ENCODE measurements around the gene UBE2E3. TPM values are rescaled to one million over a fixed set of nuclear protein-coding genes. Genes with fewer than 3 reads are reported as not detected.

UBE2E3 gene
- total RNA-seq, 3 donors from 2014 or later: 58.4 to 98.7 (median 77.0) TPM

DNA sequence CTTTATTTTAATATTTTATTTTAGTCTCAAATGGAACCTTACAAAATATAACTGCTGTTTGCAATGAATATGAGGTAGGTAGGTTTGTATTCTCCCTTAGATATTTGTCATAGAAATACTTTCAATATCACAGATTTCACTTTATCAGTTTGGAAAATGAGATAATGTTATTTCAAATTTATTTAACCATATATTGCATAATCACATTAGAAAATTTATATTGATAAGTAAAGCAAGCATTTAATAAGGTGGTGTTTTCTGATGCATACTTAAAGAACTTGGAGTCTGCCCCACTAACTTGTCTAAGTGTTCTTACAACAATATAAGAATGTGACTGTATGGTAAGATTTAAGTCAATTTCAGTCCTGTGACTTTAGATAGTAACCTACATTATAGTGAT, 85.1 kb downstream of the UBE2E3 start:
- TF ChIP-seq POLR2AphosphoS5 (IDR thresholded peaks at IDR 0.05): no peak
- no peak for TF ChIP-seq CTCF (IDR thresholded peaks at IDR 0.05)
- no peak for TF ChIP-seq POLR2A (IDR thresholded peaks at IDR 0.05)
- H3K4me1 ChIP-seq: no peaks in the 10 kb centered on the region
- H3K4me3 ChIP-seq: no peak overlapping the region
- no peaks in the 10 kb centered on the region for H3K36me3 ChIP-seq
- H3K9me3 ChIP-seq: no peaks in the 10 kb centered on the region
- intact Hi-C loops (cut with DNase I; ENCODE audit: low total_unique reads): loop anchor here (5.0 kb wide), 1 partner anchor 887 kb away; no protein-coding TSS in a partner anchor
- H3K27ac ChIP-seq: no peak overlapping the region
- no peak for DNase-seq (ENCODE audit: low spot score in 2 of 2)
- H3K27me3 ChIP-seq: no peaks in the 10 kb centered on the region

DNA sequence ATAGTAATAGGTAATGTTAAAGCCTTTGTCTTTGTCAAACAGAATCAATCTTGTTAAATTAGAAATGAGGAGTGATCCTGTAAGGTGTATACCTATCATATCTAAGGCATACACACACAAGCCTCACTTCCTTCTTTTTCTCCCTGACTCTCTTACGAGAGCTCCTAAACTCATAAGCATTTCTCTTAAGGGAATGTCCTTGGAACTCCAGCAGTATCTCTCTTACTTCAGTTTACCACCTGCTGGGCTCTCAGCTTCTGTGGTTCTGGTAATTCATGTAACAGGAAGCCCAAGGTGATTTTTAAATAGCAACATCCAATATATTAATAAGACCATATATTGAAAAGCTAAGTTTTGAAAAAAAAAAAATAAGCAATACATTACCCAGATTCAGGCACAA, 85.9 kb downstream of the UBE2E3 start:
- no peaks in the 10 kb centered on the region for H3K4me1 ChIP-seq
- no peaks in the 10 kb centered on the region for H3K36me3 ChIP-seq
- TF ChIP-seq POLR2A (IDR thresholded peaks at IDR 0.05) (no peak), POLR2AphosphoS5 (IDR thresholded peaks at IDR 0.05) (no peak), CTCF (IDR thresholded peaks at IDR 0.05) (no peak)
- no peak overlapping the region for H3K4me3 ChIP-seq
- no peak overlapping the region for H3K27ac ChIP-seq
- DNase-seq (ENCODE audit: low spot score in 2 of 2): no peak
- no peaks in the 10 kb centered on the region for H3K27me3 ChIP-seq
- H3K9me3 ChIP-seq: no peaks in the 10 kb centered on the region
- intact Hi-C loops (cut with DNase I; ENCODE audit: low total_unique reads): loop anchor here (5.0 kb wide), 1 partner anchor 886 kb away; no protein-coding TSS in a partner anchor

- H3K27ac ChIP-seq: no peak overlapping the region
- H3K27me3 ChIP-seq: no peaks in the 10 kb centered on the region
- DNase-seq (ENCODE audit: low spot score in 2 of 2): no peak
- H3K9me3 ChIP-seq: no peaks in the 10 kb centered on the region
- TF ChIP-seq POLR2A (IDR thresholded peaks at IDR 0.05) (no peak), POLR2AphosphoS5 (IDR thresholded peaks at IDR 0.05) (no peak), CTCF (IDR thresholded peaks at IDR 0.05) (no peak)
- H3K4me3 ChIP-seq: no peak overlapping the region
- intact Hi-C loops (cut with DNase I; ENCODE audit: low total_unique reads): no loop called here
- H3K4me1 ChIP-seq: no peaks in the 10 kb centered on the region
- H3K36me3 ChIP-seq: no peaks in the 10 kb centered on the region
Measured at GRCh38 chr2:181070119-181070835, 89.9 kb downstream of the UBE2E3 start.

- TF ChIP-seq POLR2AphosphoS5 (IDR thresholded peaks at IDR 0.05): no peak
- no peak for TF ChIP-seq POLR2A (IDR thresholded peaks at IDR 0.05)
- TF ChIP-seq CTCF (IDR thresholded peaks at IDR 0.05): no peak
- no peaks in the 10 kb centered on the region for H3K27me3 ChIP-seq
- H3K9me3 ChIP-seq: no peaks in the 10 kb centered on the region
- H3K4me3 ChIP-seq: no peak overlapping the region
- H3K36me3 ChIP-seq: no peaks in the 10 kb centered on the region
- intact Hi-C loops (cut with DNase I; ENCODE audit: low total_unique reads): no loop called here
- H3K4me1 ChIP-seq: no peaks in the 10 kb centered on the region
- no peak for DNase-seq (ENCODE audit: low spot score in 2 of 2)
- no peak overlapping the region for H3K27ac ChIP-seq
Measured at GRCh38 chr2:181070836-181071200, 90.4 kb downstream of the UBE2E3 start.

- H3K4me3 ChIP-seq: no peak overlapping the region
- no peak overlapping the region for H3K27ac ChIP-seq
- no peaks in the 10 kb centered on the region for H3K27me3 ChIP-seq
- DNase-seq (ENCODE audit: low spot score in 2 of 2): no peak
- intact Hi-C loops (cut with DNase I; ENCODE audit: low total_unique reads): no loop called here
- no peaks in the 10 kb centered on the region for H3K4me1 ChIP-seq
- H3K36me3 ChIP-seq: no peaks in the 10 kb centered on the region
- no peaks in the 10 kb centered on the region for H3K9me3 ChIP-seq
- TF ChIP-seq POLR2AphosphoS5 (IDR thresholded peaks at IDR 0.05) (no peak), CTCF (IDR thresholded peaks at IDR 0.05) (no peak), POLR2A (IDR thresholded peaks at IDR 0.05) (no peak)
Measured at GRCh38 chr2:181072486-181073235, 92.3 kb downstream of the UBE2E3 start.
